ENCODE measurements around the gene CYB561D2.

GRCh38 chr3:50401978-50402595 lies 51.4 kb downstream of the CYB561D2 start:
- TF ChIP-seq CTCF (optimal IDR thresholded peaks at IDR 0.05 in 1 of 3, IDR thresholded peaks at IDR 0.05 in 1 of 3, conservative IDR thresholded peaks at IDR 0.05 in 1 of 3; ENCODE audit: extremely low read depth in 1 of 3, insufficient read depth in 2 of 3, low read length in 3 of 3) (no peak), EZH2 (IDR thresholded peaks at IDR 0.05; ENCODE audit: low read length) (no peak)
